ENCODE measurements around the gene SOX9. TPM values are rescaled to one million over a fixed set of nuclear protein-coding genes. Genes with fewer than 3 reads are reported as not detected.
A peak's percentile ranks its signal among the peaks of the same experiment; 100 is the strongest.

The SOX9 gene
- 6.3 TPM for total RNA-seq

DNA sequence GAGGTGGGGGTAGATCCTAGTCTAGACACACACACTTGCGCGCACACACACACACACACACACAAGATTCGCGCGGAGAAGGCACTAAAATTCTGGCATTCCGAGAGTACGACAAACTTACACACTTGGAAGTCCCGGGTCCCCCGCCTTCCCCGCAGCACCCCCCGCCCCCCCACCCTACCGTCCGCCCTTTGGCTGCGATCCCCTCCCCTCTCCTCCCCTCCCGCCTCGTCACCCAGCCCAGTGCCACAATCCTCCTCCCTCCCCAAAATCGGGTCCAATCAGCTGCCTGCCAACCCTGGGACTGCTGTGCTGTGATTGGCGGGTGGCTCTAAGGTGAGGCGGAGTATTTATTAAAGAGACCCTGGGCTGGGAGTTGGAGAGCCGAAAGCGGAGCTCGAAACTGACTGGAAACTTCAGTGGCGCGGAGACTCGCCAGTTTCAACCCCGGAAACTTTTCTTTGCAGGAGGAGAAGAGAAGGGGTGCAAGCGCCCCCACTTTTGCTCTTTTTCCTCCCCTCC lies at the start of gene SOX9:
Gene SOX9 (plus strand): TSS at position 379 of the 522 bp plus-strand sequence. CDS start 372 bp downstream, outside the sequence.
- no peaks in the 10 kb centered on the region for H3K9me3 ChIP-seq (ENCODE audit: control insufficient read depth in 3 of 3, low read length in 3 of 3)
- peaks cover 23 to 26% (median 26%) of the 10 kb centered on the region in 3 donors for H3K27me3 ChIP-seq (ENCODE audit: control insufficient read depth in 3 of 3, insufficient read depth in 3 of 3, low read length in 3 of 3)
- H3K27ac ChIP-seq (ENCODE audit: low read depth, low read length) = peak within 1 kb of the TSS; percentile 81
- H3K9ac ChIP-seq (ENCODE audit: low read depth in 1 of 3, low read length in 3 of 3) = peak within 1 kb of the TSS; percentile 79 to 93 (median 79)
- H3K36me3 ChIP-seq (ENCODE audit: control insufficient read depth in 3 of 3, insufficient read depth in 3 of 3, low read length in 3 of 3) = peaks cover 0 to 12% (median 3%) of the 10 kb centered on the region in 3 donors
- H3K4me1 ChIP-seq (ENCODE audit: control insufficient read depth in 3 of 3, insufficient read depth in 3 of 3, low read length in 3 of 3) = peaks cover 31 to 44% (median 43%) of the 10 kb centered on the region in 3 donors
- peak within 1 kb of the TSS; percentile 85 to 91 (median 91) for H3K4me3 ChIP-seq (ENCODE audit: low read length in 3 of 3)

DNA sequence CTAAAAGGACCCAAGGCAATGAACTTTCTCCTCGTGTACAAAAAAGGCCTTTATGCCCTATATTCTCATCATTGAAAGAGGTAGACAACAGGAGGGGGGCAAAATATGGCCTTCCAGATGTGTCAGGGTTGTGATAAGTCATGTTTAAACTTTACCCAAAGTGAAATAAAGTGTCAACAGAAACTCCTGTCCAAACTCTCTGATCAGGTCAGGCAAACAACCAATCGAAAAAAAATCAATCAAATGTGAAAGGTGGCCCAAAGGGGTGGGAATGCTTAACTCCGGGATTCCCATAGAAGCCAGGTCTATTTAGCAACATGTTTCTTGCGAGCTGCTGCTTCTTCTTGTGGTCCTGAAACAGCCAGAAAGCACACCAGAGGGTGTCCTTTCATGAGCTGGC lies 49.5 kb upstream of the SOX9 start:
- Histone ChIP-seq H3K27me3 (ENCODE audit: control insufficient read depth in 3 of 3, insufficient read depth in 3 of 3, low read length in 3 of 3) (no peaks in the 10 kb centered on the region), H3K4me1 (ENCODE audit: control insufficient read depth in 3 of 3, insufficient read depth in 3 of 3, low read length in 3 of 3) (no peaks in the 10 kb centered on the region), H3K9me3 (ENCODE audit: control insufficient read depth in 3 of 3, low read length in 3 of 3) (no peaks in the 10 kb centered on the region), H3K27ac (ENCODE audit: low read depth, low read length) (no peak overlapping the region), H3K4me3 (ENCODE audit: low read length in 3 of 3) (no peak overlapping the region), H3K9ac (ENCODE audit: low read depth in 1 of 3, low read length in 3 of 3) (no peak overlapping the region), H3K36me3 (ENCODE audit: control insufficient read depth in 3 of 3, insufficient read depth in 3 of 3, low read length in 3 of 3) (no peaks in the 10 kb centered on the region)

DNA sequence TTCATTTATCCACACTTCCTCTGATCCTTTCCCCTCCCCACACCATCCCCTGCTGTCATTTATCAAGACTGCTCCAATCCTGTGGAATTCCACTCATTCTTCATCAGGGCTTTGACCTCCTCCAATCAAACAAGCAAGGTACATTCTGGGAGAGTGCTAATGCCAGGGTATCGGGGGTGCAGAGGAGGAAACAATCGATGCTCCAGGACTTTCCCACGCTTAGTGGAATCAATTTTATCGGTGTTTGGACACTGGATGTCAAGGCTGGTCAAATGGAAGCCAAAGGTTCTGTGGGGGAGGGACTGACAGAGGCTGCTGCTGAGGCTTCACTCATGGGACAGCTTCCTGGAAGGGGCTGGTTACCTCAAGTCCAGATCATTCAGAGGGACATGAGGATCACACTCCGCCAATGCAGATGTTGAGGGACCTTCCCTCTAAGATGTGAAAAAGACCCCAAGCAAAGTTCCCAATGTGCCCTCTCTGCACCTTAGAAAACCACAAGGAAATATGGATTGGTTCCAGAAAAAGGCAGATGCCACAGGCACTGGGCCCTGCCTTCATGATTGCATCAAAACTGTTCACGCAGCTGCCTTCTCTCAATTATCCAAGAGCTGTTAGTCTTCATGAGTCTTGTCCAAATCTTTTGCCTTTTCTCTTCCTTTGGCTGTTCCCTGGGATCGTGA lies 44.7 kb upstream of the SOX9 start:
- Histone ChIP-seq H3K4me3 (ENCODE audit: low read length in 3 of 3) (no peak overlapping the region), H3K27me3 (ENCODE audit: control insufficient read depth in 3 of 3, insufficient read depth in 3 of 3, low read length in 3 of 3) (no peaks in the 10 kb centered on the region), H3K27ac (ENCODE audit: low read depth, low read length) (no peak overlapping the region), H3K36me3 (ENCODE audit: control insufficient read depth in 3 of 3, insufficient read depth in 3 of 3, low read length in 3 of 3) (no peaks in the 10 kb centered on the region), H3K9me3 (ENCODE audit: control insufficient read depth in 3 of 3, low read length in 3 of 3) (no peaks in the 10 kb centered on the region), H3K4me1 (ENCODE audit: control insufficient read depth in 3 of 3, insufficient read depth in 3 of 3, low read length in 3 of 3) (no peaks in the 10 kb centered on the region), H3K9ac (ENCODE audit: low read depth in 1 of 3, low read length in 3 of 3) (no peak overlapping the region)

DNA sequence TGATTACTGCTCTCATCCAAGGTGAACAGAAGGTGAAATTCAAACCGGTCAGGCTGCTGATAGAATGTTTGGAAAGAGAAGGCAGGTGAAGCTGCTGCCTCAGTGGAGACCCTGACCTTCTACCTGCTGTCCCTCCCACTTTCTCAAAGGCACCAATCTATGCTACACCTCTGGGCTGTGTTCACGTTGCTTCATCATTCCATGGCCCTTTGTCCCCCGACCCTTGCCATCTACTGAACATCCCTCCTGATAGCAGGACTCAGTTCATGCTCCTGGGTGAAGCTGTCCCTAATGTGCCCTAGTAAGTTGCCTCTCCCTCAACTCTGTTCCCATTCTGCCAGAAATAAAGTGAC lies 44.2 kb upstream of the SOX9 start:
- no peaks in the 10 kb centered on the region for H3K4me1 ChIP-seq (ENCODE audit: control insufficient read depth in 3 of 3, insufficient read depth in 3 of 3, low read length in 3 of 3)
- no peaks in the 10 kb centered on the region for H3K36me3 ChIP-seq (ENCODE audit: control insufficient read depth in 3 of 3, insufficient read depth in 3 of 3, low read length in 3 of 3)
- H3K9ac ChIP-seq (ENCODE audit: low read depth in 1 of 3, low read length in 3 of 3) = no peak overlapping the region
- H3K4me3 ChIP-seq (ENCODE audit: low read length in 3 of 3) = no peak overlapping the region
- H3K27ac ChIP-seq (ENCODE audit: low read depth, low read length) = no peak overlapping the region
- no peaks in the 10 kb centered on the region for H3K27me3 ChIP-seq (ENCODE audit: control insufficient read depth in 3 of 3, insufficient read depth in 3 of 3, low read length in 3 of 3)
- no peaks in the 10 kb centered on the region for H3K9me3 ChIP-seq (ENCODE audit: control insufficient read depth in 3 of 3, low read length in 3 of 3)

DNA sequence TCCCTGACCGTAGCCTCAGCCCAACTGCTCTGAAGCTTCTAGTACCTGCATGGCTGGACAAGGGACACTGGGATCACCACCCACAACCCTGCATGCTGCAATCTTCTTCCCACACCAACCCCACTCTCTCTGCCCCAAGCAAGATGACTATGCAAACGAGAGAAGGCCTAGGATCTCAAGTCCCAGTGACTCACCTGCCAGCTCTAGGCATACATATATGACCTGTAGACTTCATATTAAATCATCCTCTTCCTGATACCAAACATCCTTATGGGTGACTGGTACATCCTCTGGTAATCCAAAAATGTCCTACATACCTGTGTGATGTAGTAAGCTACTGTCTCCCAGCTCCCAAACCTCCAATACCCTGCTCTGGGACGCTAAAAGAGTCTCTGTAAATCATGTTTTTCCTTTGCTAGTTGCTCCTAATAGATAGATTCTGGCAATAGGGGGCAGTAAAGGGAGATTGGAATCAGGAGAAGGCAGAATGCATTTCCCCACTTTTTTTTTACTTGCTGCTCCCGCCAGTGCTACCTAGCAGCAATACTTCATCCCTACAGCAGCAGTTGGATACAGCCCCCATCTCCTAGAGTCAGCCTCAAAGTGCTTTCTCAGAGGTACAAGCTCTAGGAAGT lies 43.4 kb upstream of the SOX9 start:
- Histone ChIP-seq H3K27ac (ENCODE audit: low read depth, low read length) (no peak overlapping the region), H3K9ac (ENCODE audit: low read depth in 1 of 3, low read length in 3 of 3) (no peak overlapping the region), H3K4me1 (ENCODE audit: control insufficient read depth in 3 of 3, insufficient read depth in 3 of 3, low read length in 3 of 3) (no peaks in the 10 kb centered on the region), H3K9me3 (ENCODE audit: control insufficient read depth in 3 of 3, low read length in 3 of 3) (no peaks in the 10 kb centered on the region), H3K4me3 (ENCODE audit: low read length in 3 of 3) (no peak overlapping the region), H3K36me3 (ENCODE audit: control insufficient read depth in 3 of 3, insufficient read depth in 3 of 3, low read length in 3 of 3) (no peaks in the 10 kb centered on the region), H3K27me3 (ENCODE audit: control insufficient read depth in 3 of 3, insufficient read depth in 3 of 3, low read length in 3 of 3) (no peaks in the 10 kb centered on the region)

DNA sequence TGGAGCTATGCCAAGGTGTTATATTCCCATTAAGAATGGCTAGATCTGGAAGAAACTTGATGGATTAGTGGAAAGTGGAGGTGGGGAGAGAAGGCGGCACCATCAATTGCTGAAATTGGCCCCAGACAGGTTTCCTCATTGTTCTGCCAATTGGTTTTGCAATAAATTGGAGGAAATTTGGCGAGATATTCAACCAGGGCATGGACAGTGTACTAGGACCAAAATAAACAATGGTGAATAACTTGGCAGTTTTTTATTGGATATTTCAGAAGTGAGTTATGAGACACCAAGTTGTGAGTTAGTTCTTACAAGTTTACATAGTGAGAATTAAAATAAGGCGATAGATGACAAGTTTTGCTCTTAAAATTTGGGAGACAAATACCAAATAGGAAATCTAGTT lies 41.1 kb upstream of the SOX9 start:
- Histone ChIP-seq H3K9ac (ENCODE audit: low read depth in 1 of 3, low read length in 3 of 3) (no peak overlapping the region), H3K36me3 (ENCODE audit: control insufficient read depth in 3 of 3, insufficient read depth in 3 of 3, low read length in 3 of 3) (peaks cover 0 to 1% (median 0%) of the 10 kb centered on the region in 3 donors), H3K4me1 (ENCODE audit: control insufficient read depth in 3 of 3, insufficient read depth in 3 of 3, low read length in 3 of 3) (no peaks in the 10 kb centered on the region), H3K27ac (ENCODE audit: low read depth, low read length) (no peak overlapping the region), H3K9me3 (ENCODE audit: control insufficient read depth in 3 of 3, low read length in 3 of 3) (no peaks in the 10 kb centered on the region), H3K27me3 (ENCODE audit: control insufficient read depth in 3 of 3, insufficient read depth in 3 of 3, low read length in 3 of 3) (no peaks in the 10 kb centered on the region), H3K4me3 (ENCODE audit: low read length in 3 of 3) (no peak overlapping the region)

DNA sequence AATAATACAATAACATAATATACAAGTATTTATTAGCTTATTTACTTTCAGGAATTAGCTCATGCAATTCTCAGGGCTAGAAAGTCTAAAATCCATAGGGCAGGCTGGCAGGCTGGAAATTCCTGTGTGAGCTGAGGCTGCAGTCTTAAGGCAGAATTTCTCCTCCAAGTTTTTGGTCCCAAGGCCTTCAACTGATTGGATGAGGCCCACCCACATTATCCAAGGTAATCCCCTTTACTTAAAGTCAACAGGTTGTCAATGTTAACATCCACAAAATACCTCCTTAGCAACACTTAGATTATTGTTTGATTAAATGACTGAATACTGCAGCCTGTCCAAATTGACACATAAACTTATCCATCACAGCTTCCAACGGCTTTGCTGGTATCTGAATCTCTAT lies 32.9 kb upstream of the SOX9 start:
- peaks cover 0 to 4% (median 4%) of the 10 kb centered on the region in 3 donors for H3K4me1 ChIP-seq (ENCODE audit: control insufficient read depth in 3 of 3, insufficient read depth in 3 of 3, low read length in 3 of 3)
- no peak overlapping the region for H3K4me3 ChIP-seq (ENCODE audit: low read length in 3 of 3)
- H3K9me3 ChIP-seq (ENCODE audit: control insufficient read depth in 3 of 3, low read length in 3 of 3) = no peaks in the 10 kb centered on the region

DNA sequence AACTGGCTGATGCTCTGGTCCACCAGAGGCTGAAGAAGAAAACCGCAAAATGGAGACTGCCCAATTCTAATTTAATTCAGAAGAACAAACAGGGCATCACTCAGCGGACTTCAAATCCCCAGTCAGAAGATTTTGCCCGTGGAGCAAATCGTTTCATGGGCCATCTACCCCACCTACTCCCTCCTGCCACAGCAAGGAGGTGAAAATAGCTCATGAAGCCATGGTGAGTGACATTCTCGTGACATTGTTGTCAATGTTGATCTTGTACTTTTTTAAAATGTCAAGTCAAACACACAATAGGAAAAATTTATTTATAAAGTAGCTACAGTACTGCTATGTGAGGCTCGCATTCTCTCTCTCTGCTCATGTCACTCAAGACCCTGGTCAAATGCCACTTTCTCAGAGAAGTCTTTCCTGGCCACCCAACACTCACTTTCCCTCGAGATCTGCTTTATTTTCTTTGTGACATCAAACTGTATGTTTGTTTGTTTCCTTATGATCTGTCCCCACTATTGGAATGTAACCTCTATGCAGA lies 31.3 kb upstream of the SOX9 start:
- H3K9me3 ChIP-seq (ENCODE audit: control insufficient read depth in 3 of 3, low read length in 3 of 3) = no peaks in the 10 kb centered on the region
- no peaks in the 10 kb centered on the region for H3K27me3 ChIP-seq (ENCODE audit: control insufficient read depth in 3 of 3, insufficient read depth in 3 of 3, low read length in 3 of 3)
- H3K27ac ChIP-seq (ENCODE audit: low read depth, low read length) = peak overlapping the region; percentile 83
- no peak overlapping the region for H3K4me3 ChIP-seq (ENCODE audit: low read length in 3 of 3)
- H3K9ac ChIP-seq (ENCODE audit: low read depth in 1 of 3, low read length in 3 of 3) = no peak overlapping the region
- no peaks in the 10 kb centered on the region for H3K36me3 ChIP-seq (ENCODE audit: control insufficient read depth in 3 of 3, insufficient read depth in 3 of 3, low read length in 3 of 3)
- peaks cover 0 to 4% (median 4%) of the 10 kb centered on the region in 3 donors for H3K4me1 ChIP-seq (ENCODE audit: control insufficient read depth in 3 of 3, insufficient read depth in 3 of 3, low read length in 3 of 3)

More for the DNA sequence above, 32.9 kb upstream of the SOX9 start:
- Histone ChIP-seq H3K27ac (ENCODE audit: low read depth, low read length) (no peak overlapping the region), H3K36me3 (ENCODE audit: control insufficient read depth in 3 of 3, insufficient read depth in 3 of 3, low read length in 3 of 3) (peaks cover 0 to 1% (median 0%) of the 10 kb centered on the region in 3 donors), H3K9ac (ENCODE audit: low read depth in 1 of 3, low read length in 3 of 3) (no peak overlapping the region), H3K27me3 (ENCODE audit: control insufficient read depth in 3 of 3, insufficient read depth in 3 of 3, low read length in 3 of 3) (no peaks in the 10 kb centered on the region)

DNA sequence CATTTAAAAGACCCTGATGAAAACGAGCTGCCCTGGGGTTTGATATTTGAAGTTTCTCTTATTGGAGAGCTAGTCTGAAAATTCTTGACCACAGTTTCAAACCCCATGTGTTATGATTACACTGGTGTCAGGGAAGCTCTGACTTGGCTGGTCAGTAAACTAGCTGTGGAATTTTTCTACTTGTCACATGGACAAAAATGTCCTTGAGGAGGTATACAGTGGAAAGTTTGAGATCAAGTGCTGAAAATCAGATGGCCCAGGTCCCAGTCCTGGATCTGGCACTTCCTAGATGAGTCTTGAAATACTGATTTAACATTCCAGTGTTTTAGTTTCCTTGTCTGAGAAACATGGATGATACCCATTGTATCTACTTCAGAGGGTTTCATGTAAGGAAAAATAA lies 30.7 kb upstream of the SOX9 start:
- no peak overlapping the region for H3K4me3 ChIP-seq (ENCODE audit: low read length in 3 of 3)
- H3K27ac ChIP-seq (ENCODE audit: low read depth, low read length) = peak overlapping the region; percentile 83
- H3K36me3 ChIP-seq (ENCODE audit: control insufficient read depth in 3 of 3, insufficient read depth in 3 of 3, low read length in 3 of 3) = no peaks in the 10 kb centered on the region
- no peaks in the 10 kb centered on the region for H3K27me3 ChIP-seq (ENCODE audit: control insufficient read depth in 3 of 3, insufficient read depth in 3 of 3, low read length in 3 of 3)
- no peaks in the 10 kb centered on the region for H3K9me3 ChIP-seq (ENCODE audit: control insufficient read depth in 3 of 3, low read length in 3 of 3)
- H3K4me1 ChIP-seq (ENCODE audit: control insufficient read depth in 3 of 3, insufficient read depth in 3 of 3, low read length in 3 of 3) = peaks cover 0 to 4% (median 4%) of the 10 kb centered on the region in 3 donors
- no peak overlapping the region for H3K9ac ChIP-seq (ENCODE audit: low read depth in 1 of 3, low read length in 3 of 3)

DNA sequence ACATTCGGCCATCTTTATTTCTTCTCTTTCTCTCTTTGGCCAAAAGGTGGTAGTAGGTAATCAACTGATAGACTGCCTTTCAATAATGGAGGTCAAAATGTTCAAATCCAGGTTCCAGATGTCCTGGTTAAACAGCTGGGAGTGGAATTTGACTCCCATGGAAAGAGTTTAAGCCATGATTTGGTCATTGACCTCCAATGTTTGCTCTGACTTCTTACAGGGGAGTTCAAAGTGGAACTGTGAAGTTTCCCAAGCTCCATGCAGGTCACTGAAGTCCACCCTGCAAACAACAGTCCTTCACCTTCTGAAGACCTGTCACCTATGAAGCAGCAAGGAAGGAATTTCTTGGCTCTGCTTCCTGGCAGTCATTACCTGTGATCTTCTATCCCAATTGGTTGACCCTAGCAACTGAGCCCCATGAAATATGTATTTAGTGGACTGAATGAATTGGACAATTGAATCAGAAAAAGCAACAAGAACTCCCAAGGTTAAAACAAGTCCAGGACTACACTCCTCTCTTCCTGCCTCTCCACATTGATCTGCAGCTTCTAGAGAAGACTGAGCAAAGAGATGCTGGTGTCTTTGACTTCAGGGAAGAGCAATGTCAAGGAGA lies 28.0 kb upstream of the SOX9 start:
- Histone ChIP-seq H3K9me3 (ENCODE audit: control insufficient read depth in 3 of 3, low read length in 3 of 3) (no peaks in the 10 kb centered on the region), H3K4me1 (ENCODE audit: control insufficient read depth in 3 of 3, insufficient read depth in 3 of 3, low read length in 3 of 3) (peaks cover 0 to 6% (median 4%) of the 10 kb centered on the region in 3 donors), H3K27ac (ENCODE audit: low read depth, low read length) (no peak overlapping the region), H3K36me3 (ENCODE audit: control insufficient read depth in 3 of 3, insufficient read depth in 3 of 3, low read length in 3 of 3) (no peaks in the 10 kb centered on the region), H3K4me3 (ENCODE audit: low read length in 3 of 3) (no peak overlapping the region), H3K9ac (ENCODE audit: low read depth in 1 of 3, low read length in 3 of 3) (no peak overlapping the region), H3K27me3 (ENCODE audit: control insufficient read depth in 3 of 3, insufficient read depth in 3 of 3, low read length in 3 of 3) (no peaks in the 10 kb centered on the region)
